Lung (tissue), 12 donors: Measurements from ENCODE around the gene ACAD11. TPM values are rescaled to one million over a fixed set of nuclear protein-coding genes. Genes with fewer than 3 reads are reported as not detected.
A peak's percentile ranks its signal among the peaks of the same experiment; 100 is the strongest.

Experiments used
- ATAC-seq: fragments of 200-7000 bp; cut with Tn5 transposase; one replicate; pipeline ENCODE4 v1.9.1; 2020; ENCODE audit warnings: moderate number of reproducible peaks; ENCODE audit not compliant: insufficient read depth, low FRiP score
- DNase-seq, 3 donors: peaks; one replicate each; pipeline ENCODE4 v3.0.0-alpha.2; 2013 to 2017
- H3K27ac ChIP-seq, 2 donors: one replicate each; pipeline ENCODE4 v1.5.1; 2013; ENCODE audit warnings: mild to moderate bottlenecking in 2 of 2, moderate library complexity in 2 of 2, control low read depth in 1 of 2, inconsistent platforms in 1 of 2, low read depth in 1 of 2, low read length in 1 of 2
- H3K27me3 ChIP-seq, 3 donors: one replicate each; pipeline ENCODE4 v1.5.1; 2013; ENCODE audit warnings: low read length in 2 of 3; ENCODE audit not compliant: control insufficient read depth in 3 of 3, insufficient read depth in 3 of 3
- H3K36me3 ChIP-seq, 4 donors: one replicate each; pipeline ENCODE4 v1.5.1; 2013; ENCODE audit warnings: low read length in 4 of 4, mild to moderate bottlenecking in 1 of 4, moderate library complexity in 1 of 4; ENCODE audit not compliant: control insufficient read depth in 4 of 4, insufficient read depth in 4 of 4
- H3K4me1 ChIP-seq, 5 donors: one replicate each; pipeline ENCODE4 v1.5.1; 2013; ENCODE audit warnings: low read length in 5 of 5, mild to moderate bottlenecking in 2 of 5, moderate library complexity in 1 of 5; ENCODE audit not compliant: control insufficient read depth in 5 of 5, insufficient read depth in 5 of 5
- H3K4me3 ChIP-seq: one replicate; pipeline ENCODE4 v1.5.1; 2013; ENCODE audit warnings: mild to moderate bottlenecking, control low read depth, moderate library complexity
- H3K9ac ChIP-seq, 2 donors: one replicate each; pipeline ENCODE4 v1.5.1; 2013; ENCODE audit warnings: low read length in 2 of 2, control low read depth in 1 of 2; ENCODE audit not compliant: insufficient read depth in 1 of 2
- H3K9me3 ChIP-seq, 4 donors: one replicate each; pipeline ENCODE4 v1.5.1; 2013; ENCODE audit warnings: low read length in 3 of 4, mild to moderate bottlenecking in 1 of 4, moderate library complexity in 1 of 4; ENCODE audit not compliant: control insufficient read depth in 4 of 4, insufficient read depth in 3 of 4
- WGBS, 2 donors: extraction: QIAGEN DNeasy Blood & Tissue Kit; methylation state at CpG; one replicate each; pipeline ENCODE4 v1.1.7; 2013; 5-methylcytosine and 5-hydroxymethylcytosine counted together
- polyA plus RNA-seq, 2 donors: library from polyadenylated mRNA; stranded (reverse); fragments of 200-250 nt; gene quantifications; one replicate each; pipeline ENCODE4 v1.2.1, GENCODE V29; 2013
- total RNA-seq, 2 donors: library from RNA; depleted of rRNA in 1 of 2; stranded (reverse); fragments of >200 nt in 1 of 2; gene quantifications; one replicate each; pipeline ENCODE4 v1.2.1, GENCODE V29; 2014 to 2021
- TF ChIP-seq, protein P1 (sequence below): IDR thresholded peaks from 2 replicates; pipeline ENCODE4 v1.5.1; 2012; ENCODE audit warnings: mild to moderate bottlenecking; ENCODE audit errors: control extremely low read depth, extremely low read depth
- donor health status: control.
- donor health status: control.
- donor health status: Bipolar disorder and iron deficiency.
- donor health status: healthy.
- donor health status: DM: yes; HTN: yes; CAD: no.

ACAD11 gene
- total and polyA plus RNA-seq, 4 donors = 6.3 to 34.2 (median 16.0) TPM

GRCh38 chr3:132679911-132680310 is 20.3 kb upstream of the ACAD11 start:
- Histone ChIP-seq H3K27me3 (no peaks in the 10 kb centered on the region), H3K4me3 (no peak overlapping the region), H3K36me3 (peaks cover 5 to 54% (median 23%) of the 10 kb centered on the region in 4 donors), H3K4me1 (no peaks in the 10 kb centered on the region), H3K27ac (no peak overlapping the region), H3K9ac (no peak overlapping the region), H3K9me3 (no peaks in the 10 kb centered on the region)
- ATAC-seq (no peak), DNase-seq (no peak)
- 92 to 93% methylated on average over 5 of the region's 5 CpGs for WGBS, 2 donors
- TF ChIP-seq, protein P1, sequence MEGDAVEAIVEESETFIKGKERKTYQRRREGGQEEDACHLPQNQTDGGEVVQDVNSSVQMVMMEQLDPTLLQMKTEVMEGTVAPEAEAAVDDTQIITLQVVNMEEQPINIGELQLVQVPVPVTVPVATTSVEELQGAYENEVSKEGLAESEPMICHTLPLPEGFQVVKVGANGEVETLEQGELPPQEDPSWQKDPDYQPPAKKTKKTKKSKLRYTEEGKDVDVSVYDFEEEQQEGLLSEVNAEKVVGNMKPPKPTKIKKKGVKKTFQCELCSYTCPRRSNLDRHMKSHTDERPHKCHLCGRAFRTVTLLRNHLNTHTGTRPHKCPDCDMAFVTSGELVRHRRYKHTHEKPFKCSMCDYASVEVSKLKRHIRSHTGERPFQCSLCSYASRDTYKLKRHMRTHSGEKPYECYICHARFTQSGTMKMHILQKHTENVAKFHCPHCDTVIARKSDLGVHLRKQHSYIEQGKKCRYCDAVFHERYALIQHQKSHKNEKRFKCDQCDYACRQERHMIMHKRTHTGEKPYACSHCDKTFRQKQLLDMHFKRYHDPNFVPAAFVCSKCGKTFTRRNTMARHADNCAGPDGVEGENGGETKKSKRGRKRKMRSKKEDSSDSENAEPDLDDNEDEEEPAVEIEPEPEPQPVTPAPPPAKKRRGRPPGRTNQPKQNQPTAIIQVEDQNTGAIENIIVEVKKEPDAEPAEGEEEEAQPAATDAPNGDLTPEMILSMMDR = no peak

DNA sequence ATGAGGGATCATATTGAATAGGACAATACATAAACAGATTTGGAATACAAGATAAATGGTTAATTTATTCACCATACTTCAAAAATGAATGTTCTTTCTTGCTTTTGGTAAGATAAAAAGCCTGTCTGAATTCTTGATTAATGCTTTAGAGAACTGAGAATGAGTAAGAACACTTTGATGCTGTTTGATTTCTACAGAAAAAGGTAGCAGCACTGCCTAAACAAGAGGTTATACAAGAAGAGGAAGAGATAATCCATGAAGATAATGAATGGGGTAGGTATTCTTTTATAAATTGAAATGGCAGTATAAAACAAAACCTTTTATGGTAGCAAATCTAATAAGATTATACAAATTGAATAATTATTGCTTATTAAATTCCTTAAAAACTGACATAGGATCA is 15.8 kb upstream of the ACAD11 start:
- ATAC-seq = no peak
- no peak for DNase-seq
- Histone ChIP-seq H3K9me3 (no peaks in the 10 kb centered on the region), H3K4me1 (no peaks in the 10 kb centered on the region), H3K9ac (no peak overlapping the region), H3K27ac (no peak overlapping the region), H3K27me3 (no peaks in the 10 kb centered on the region), H3K36me3 (peaks cover 4 to 54% (median 15%) of the 10 kb centered on the region in 4 donors), H3K4me3 (no peak overlapping the region)
- TF ChIP-seq, protein P1 = no peak

DNA sequence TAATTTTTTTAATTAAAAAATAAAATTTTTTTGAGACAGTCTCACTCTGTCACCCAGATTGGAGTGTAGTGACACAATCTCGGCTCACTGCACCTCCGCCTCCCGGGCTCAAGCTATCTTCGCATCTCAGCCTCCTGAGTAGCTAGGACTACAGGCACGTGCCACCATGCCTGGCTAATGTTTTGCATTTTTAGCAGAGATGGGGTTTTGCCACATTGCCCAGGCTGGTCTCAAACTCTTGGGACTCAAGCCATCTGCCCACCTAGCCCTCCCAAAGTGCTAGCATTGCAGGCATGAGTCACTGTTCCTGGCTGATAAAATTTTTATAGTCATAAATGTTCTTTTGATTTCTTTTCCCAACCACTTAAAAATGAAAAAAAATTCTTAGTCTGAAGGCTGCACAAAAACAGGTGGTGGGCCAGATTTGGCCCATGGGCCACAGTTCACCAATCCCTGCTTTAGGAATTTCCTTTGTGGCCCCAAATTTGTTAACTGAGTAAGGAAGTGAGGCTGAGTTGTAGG is 9.7 kb upstream of the ACAD11 start:
- Histone ChIP-seq H3K4me1 (peaks cover 0 to 9% (median 0%) of the 10 kb centered on the region in 5 donors), H3K9me3 (no peaks in the 10 kb centered on the region), H3K9ac (no peak overlapping the region), H3K27ac (peak overlapping the region in 1 of 2 donors; percentile 14), H3K4me3 (no peak overlapping the region), H3K27me3 (no peaks in the 10 kb centered on the region), H3K36me3 (peaks cover 4 to 31% (median 10%) of the 10 kb centered on the region in 4 donors)
- WGBS, 2 donors = 95 to 96% methylated on average over 5 of the region's 5 CpGs
- no peak for ATAC-seq
- TF ChIP-seq, protein P1 = no peak
- no peak for DNase-seq

- H3K27me3 ChIP-seq = no peaks in the 10 kb centered on the region
- no peak overlapping the region for H3K27ac ChIP-seq
- H3K9ac ChIP-seq = no peak overlapping the region
- ATAC-seq = no peak
- peaks cover 0 to 17% (median 6%) of the 10 kb centered on the region in 5 donors for H3K4me1 ChIP-seq
- 56 to 74% methylated on average over 3 of the region's 3 CpGs for WGBS, 2 donors
- H3K9me3 ChIP-seq = no peaks in the 10 kb centered on the region
- peak in 2 of 3 donors; percentile 27 to 64 for DNase-seq
- TF ChIP-seq, protein P1 = no peak
- peaks cover 4 to 9% (median 4%) of the 10 kb centered on the region in 4 donors for H3K36me3 ChIP-seq
- H3K4me3 ChIP-seq = no peak overlapping the region
Observed at GRCh38 chr3:132665230-132665745, 5.7 kb upstream of the ACAD11 start.
